HT-29 (cell line): ENCODE measurements around the gene OR12D2. TPM values are rescaled to one million over a fixed set of nuclear protein-coding genes. Genes with fewer than 3 reads are reported as not detected.
A peak's percentile ranks its signal among the peaks of the same experiment; 100 is the strongest.
"Not testable (repeated sequence)": the region's sequence is repeated elsewhere in the genome, so short reads cannot be mapped to it uniquely, and the experiment has no call there.

ENCODE experiments used
- DNase-seq: peaks from one replicate; pipeline ENCODE4 v3.0.0-alpha.2; 2015; ENCODE audit warnings: low spot score
- total RNA-seq: library from RNA; depleted of rRNA; stranded (reverse); fragments of >200 nt; shearing (Covaris generic); gene quantifications from 2 replicates; pipeline ENCODE4 v1.2.3, GENCODE V29; 2014; rRNA removed

Gene OR12D2, protein sequence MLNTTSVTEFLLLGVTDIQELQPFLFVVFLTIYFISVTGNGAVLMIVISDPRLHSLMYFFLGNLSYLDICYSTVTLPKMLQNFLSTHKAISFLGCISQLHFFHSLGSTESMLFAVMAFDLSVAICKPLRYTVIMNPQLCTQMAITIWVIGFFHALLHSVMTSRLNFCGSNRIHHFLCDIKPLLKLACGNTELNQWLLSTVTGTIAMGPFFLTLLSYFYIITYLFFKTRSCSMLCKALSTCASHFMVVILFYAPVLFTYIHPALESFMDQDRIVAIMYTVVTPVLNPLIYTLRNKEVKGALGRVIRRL
- not detected in 2 replicates for total RNA-seq

DNA sequence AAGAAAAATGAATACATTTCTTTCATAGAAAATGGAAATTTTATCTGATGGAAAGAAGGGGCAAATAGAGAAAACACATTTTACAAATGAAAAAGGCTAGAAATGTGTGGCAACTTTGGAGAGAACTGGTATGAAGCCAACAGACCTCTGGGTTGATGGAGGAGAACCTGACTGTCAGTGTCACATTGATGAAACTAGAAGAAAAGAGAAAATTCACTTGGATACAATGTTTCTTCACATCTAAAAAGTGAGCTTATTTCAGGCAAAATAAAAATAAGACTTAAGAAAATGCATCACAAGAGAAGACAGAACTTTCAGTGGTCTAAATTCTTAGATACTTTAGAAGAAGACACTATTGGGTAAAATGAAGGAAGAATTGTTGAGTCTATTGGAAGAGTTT is at the start of gene OR12D2:
Gene OR12D2 (plus strand): TSS at position 301 of the 400 bp plus-strand sequence. CDS start 1,069 bp downstream, outside the sequence.
- no peak for DNase-seq

GRCh38 chr6:29349348-29349747 is 46.1 kb upstream of the OR12D2 start:
- not testable (repeated sequence) for DNase-seq

GRCh38 chr6:29354980-29355379 is 40.5 kb upstream of the OR12D2 start:
- DNase-seq = no peak

DNA sequence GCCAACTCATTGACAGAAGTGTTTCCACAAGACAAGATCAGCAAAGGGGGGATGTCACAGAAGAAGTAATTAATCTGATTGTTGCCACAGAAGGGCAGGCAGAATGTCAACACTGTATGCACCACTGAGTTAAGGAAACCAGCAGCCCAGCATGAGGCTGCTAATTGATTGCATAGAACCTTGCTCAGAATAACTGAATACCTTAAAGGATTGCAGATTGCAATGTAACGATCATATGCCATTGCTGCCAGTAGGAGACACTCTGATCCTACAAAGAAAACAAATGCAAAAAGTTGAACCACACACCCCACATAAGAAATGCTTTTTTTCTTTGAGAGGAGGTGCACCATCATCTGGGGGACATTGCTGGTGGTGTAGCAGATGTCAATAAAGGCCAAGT is 39.8 kb upstream of the OR12D2 start:
- no peak for DNase-seq

DNA sequence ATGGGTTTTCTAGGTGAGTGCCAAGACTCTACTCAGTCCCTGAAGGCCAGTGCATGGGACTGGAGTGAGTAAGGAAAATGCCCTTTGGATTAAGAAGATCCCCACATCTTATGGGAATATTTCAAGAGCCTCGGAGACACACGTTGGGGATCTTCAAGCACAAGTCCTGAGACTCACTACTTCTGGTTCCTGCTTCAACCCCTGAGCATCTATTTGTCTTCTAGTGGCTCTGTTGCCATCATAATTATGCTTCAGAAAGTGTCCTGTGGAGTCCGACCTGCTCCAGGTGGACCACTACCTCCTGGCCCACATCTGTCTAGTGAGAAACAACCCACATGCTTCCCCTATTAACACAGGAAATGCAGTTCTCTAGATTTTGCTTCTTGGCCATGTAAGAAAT is 26.7 kb upstream of the OR12D2 start, which contains the start of gene OR5V1:
Gene OR5V1 (minus strand): TSS at position 101 of the 400 bp plus-strand sequence. CDS start 12,670 bp downstream, outside the sequence.
- no peak for DNase-seq

- no peak for DNase-seq
Observed at GRCh38 chr6:29375191-29375590, 20.2 kb upstream of the OR12D2 start, which contains the start of gene OR12D3. Gene OR12D3, minus strand, starts transcription at chr6:29375291. Its CDS starts 4 bp downstream, at chr6:29375287.

DNA sequence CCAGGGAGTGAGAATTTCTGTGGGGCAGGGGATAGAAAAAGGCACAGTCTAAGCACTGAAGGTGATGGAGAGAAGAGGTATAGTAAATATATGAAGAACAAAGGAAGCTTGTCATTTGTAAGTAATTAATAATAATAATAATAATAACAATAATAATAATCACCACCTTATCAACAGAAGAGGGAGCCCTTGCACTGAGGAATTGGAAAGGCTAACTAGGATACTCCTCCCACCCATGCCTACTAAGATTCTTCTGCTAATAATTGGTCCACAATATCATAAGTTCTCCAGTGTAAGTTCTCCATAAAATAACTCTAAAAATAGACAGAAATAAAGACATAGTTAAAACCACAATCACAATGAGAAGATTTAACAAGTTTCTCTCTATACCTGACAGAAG is 19.4 kb upstream of the OR12D2 start:
- DNase-seq = peak; percentile 29

GRCh38 chr6:29388533-29388932 is 6.9 kb upstream of the OR12D2 start:
- no peak for DNase-seq

DNA sequence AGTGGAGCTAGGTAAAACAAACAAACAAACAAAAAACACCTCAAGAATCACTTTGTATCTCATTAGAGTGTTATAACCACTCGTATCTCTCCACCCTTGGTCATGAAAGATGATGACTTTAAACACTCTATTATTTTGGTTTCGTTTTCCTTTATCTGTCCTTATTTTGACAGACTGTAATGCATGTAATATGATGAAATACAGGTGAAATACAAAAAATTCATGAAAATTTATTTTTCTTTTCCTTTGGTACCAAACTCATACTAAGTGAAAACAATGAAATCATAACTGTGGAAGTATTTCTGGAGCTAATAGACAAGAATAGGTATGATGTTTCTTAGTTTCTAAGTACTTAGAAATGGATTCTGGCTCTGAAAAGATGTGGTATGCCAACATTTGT is 4.1 kb downstream of the OR12D2 start:
- DNase-seq = no peak

DNA sequence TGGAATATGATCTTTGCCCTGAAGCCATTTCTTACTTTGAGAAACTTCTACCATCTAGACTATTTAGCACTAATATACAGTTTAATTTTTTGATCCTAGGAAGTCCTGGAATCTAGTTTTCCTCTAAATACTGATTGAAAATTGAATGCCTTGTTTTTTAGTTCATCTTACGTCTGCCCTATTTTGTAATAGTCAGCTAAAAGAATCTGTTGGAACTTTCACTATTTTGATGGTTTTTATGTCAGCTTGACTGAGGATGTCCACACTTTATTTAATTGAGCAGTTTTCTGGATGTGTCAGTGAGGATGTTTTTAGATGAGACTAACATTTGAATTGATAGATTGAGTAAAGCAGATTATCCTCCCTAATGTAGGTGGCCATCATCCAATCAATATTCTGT is 8.4 kb downstream of the OR12D2 start:
- DNase-seq = no peak

DNA sequence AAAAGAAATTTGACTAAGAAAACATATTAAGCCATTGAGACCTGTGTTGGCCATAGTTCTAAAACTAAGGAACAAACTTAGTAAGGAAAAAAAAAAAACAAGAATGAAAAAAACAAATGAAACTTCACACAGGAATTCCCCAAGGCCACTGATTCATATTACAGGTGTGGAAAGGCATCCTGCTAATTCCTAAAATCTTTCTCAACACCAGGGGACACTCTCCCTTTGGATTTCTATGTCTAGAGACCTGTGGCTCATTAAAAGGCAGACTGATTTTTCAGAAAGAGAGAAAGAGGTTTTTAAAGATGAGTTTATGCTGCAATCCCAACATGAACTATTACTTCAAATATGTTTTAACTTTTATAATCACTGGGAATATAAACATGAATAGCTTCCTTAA is 19.2 kb downstream of the OR12D2 start, which contains the start of gene OR12D1:
Gene OR12D1 (plus strand): TSS at position 341 of the 400 bp plus-strand sequence.
- peak; percentile 8 for DNase-seq

GRCh38 chr6:29419516-29419915 is 24.1 kb downstream of the OR12D2 start:
- DNase-seq = no peak

DNA sequence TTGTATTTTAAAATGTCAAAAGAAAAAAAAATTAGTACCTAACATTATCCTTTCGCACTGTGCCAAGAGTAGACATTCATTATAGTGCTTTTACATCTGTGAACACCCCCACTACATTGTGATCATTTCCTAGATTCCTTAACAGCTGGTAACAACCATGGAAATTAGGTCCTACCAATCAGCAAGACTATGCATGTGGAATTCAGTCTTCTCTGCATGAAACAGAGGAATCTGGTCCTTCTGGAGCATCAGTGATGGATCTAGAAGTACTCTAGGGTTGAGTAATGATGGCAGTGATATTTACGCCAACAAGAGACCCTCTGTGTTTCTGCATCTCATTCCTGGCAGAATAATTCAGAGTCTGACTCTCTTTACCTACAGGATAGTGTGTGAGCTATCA is 28.7 kb downstream of the OR12D2 start:
- DNase-seq = no peak

- no peak for DNase-seq
Observed at GRCh38 chr6:29424575-29424974, 29.1 kb downstream of the OR12D2 start.

GRCh38 chr6:29425075-29425474 is 29.6 kb downstream of the OR12D2 start:
- DNase-seq = no peak

DNA sequence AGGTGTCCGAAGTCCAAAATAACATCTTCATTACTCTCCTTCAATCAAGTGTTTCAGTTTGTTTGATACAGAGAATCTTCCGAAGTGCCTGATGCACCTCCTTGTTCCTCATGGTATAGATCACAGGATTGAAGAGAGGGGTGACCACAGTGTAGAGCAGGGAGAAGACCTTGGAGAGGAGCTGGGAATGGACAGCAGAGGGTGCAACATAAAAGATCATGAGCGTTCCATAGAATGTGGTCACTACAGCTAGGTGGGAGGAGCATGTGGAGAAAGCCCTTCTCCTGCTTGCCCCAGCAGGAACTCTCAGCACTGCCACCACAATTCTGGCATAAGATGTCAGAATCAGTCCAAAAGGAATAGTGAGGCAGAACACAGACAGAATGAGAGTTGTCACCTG is 31.2 kb downstream of the OR12D2 start:
- peak; percentile 10 for DNase-seq

DNA sequence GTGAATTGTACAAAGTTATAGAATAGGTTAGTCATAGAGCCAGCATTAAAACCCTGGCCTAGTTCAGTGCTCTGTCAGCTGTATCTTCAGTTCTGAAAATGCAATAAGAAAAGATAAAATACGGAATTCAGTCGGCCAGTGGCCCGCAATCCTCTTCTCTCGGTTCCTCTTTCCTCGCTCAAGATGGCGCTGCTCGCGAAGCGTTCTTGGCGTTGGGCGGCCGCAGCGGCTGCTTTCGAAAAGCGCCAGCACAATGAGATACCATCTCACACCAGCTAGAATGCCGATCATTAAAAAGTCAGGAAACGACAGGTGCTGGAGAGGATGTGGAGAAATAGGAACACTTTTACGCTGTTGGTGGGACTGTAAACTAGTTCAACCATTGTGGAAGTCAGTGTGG is 41.3 kb downstream of the OR12D2 start:
- not testable (repeated sequence) for DNase-seq

DNA sequence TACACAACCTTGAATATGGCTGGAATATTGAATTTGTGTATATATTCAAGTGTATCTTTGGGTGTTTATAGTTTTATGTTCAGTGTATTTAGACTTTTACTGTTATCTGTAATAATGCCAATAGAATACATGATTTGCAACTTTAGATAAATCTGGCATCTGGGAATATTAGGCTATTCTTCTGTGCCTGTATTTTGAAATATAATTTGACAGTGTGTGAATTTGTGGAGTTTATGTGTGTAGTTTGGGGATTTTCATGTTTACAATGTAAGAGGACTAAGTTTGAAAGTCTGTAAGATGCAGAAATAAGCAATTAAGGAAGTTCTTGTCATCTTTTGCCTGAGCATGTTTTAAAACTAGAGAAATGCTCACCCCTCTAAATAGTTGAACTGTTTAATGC is 43.6 kb downstream of the OR12D2 start, which contains the start of gene OR10C1:
Gene OR10C1 (plus strand): TSS at position 301 of the 400 bp plus-strand sequence. CDS start 710 bp downstream, outside the sequence.
- DNase-seq = no peak

- no peak for DNase-seq
Observed at GRCh38 chr6:29442719-29443118, 47.3 kb downstream of the OR12D2 start.

GRCh38 chr6:29444031-29444430 is 48.6 kb downstream of the OR12D2 start:
- DNase-seq = not testable (repeated sequence)
